Fibroblast of skin of scalp (primary cell): ENCODE results near the gene NME4.
"Not testable (repeated sequence)": the region's sequence is repeated elsewhere in the genome, so short reads cannot be mapped to it uniquely, and the experiment has no call there.

Source experiments
- DNase-seq: peaks from one replicate; pipeline ENCODE4 v3.0.0-alpha.2; 2013

NME4 gene

GRCh38 chr16:398561-399339 is 1.8 kb downstream of the NME4 start:
- DNase-seq, result no peak

GRCh38 chr16:399340-400019 is 2.5 kb downstream of the NME4 start:
- no peak for DNase-seq

- no peak for DNase-seq
These were observed 3.1 kb downstream of the NME4 start for GRCh38 chr16:400061-400591.

- DNase-seq, result peak; percentile 92
These were observed 4.7 kb downstream of the NME4 start, which contains the start of gene DECR2 for GRCh38 chr16:401468-402348. Gene DECR2 (plus strand): TSS chr16:401885. CDS start chr16:401964, 79 bp downstream.

- DNase-seq, result no peak
These were observed 8.0 kb downstream of the NME4 start for GRCh38 chr16:404971-405486.

GRCh38 chr16:405548-406506 is 8.8 kb downstream of the NME4 start:
- DNase-seq, result no peak

GRCh38 chr16:407253-407652 is 10.3 kb downstream of the NME4 start:
- no peak for DNase-seq

- DNase-seq, result no peak
These were observed 13.6 kb downstream of the NME4 start for GRCh38 chr16:410516-411178.

GRCh38 chr16:411576-412265 is 14.7 kb downstream of the NME4 start:
- DNase-seq, result no peak

GRCh38 chr16:414395-415169 is 17.6 kb downstream of the NME4 start:
- DNase-seq, result no peak

- DNase-seq, result not testable (repeated sequence)
These were observed 18.1 kb downstream of the NME4 start for GRCh38 chr16:415170-415498.

- not testable (repeated sequence) for DNase-seq
These were observed 25.2 kb downstream of the NME4 start for GRCh38 chr16:422179-422578.

GRCh38 chr16:424033-424622 is 27.1 kb downstream of the NME4 start:
- DNase-seq, result peak; percentile 95

GRCh38 chr16:424623-425081 is 27.7 kb downstream of the NME4 start:
- DNase-seq, result peak; percentile 21

GRCh38 chr16:425082-425718 is 28.2 kb downstream of the NME4 start, which contains the start of gene RAB11FIP3:
Gene RAB11FIP3 (plus strand): TSS chr16:425649. CDS start chr16:426007, 358 bp downstream.
- DNase-seq, result peak; percentile 85

GRCh38 chr16:425740-426114 is 28.7 kb downstream of the NME4 start:
- no peak for DNase-seq

GRCh38 chr16:426115-426905 is 29.3 kb downstream of the NME4 start:
- DNase-seq, result no peak

- no peak for DNase-seq
These were observed 29.9 kb downstream of the NME4 start for GRCh38 chr16:426906-427249.
